ENCODE results near the gene MYMK. TPM values are rescaled to one million over a fixed set of nuclear protein-coding genes. Genes with fewer than 3 reads are reported as not detected.

Gene MYMK
- total RNA-seq, 1 donor from 2014 or later, result not detected

DNA sequence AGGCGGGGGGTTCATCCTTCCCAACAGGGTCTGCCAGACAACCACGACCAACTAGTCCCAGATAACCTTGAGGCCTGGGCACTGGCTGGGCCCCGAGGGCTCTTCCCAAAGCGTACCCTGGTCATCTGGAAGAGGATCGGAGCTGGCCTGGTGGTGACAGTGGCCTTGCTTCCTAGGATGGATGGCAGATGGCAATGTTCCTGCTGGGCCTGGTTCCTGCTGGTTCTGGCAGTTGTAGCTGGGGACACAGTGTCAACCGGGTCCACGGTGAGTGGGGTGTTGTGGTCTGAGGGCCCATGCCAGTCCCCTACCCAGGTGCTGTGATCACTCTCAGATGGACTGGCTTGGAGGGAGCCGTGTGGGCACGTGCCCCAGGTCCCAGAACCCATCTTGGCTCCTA is 11.8 kb upstream of the MYMK start:
- Histone ChIP-seq H3K36me3 (no peaks in the 10 kb centered on the region), H3K4me1 (peaks cover 53% of the 10 kb centered on the region), H3K27me3 (ENCODE audit: low read depth) (peaks cover 14% of the 10 kb centered on the region), H3K9me3 (no peaks in the 10 kb centered on the region), H3K4me3 (peak overlapping the region; percentile 59), H3K27ac (no peak overlapping the region)
- TF ChIP-seq, protein P1, sequence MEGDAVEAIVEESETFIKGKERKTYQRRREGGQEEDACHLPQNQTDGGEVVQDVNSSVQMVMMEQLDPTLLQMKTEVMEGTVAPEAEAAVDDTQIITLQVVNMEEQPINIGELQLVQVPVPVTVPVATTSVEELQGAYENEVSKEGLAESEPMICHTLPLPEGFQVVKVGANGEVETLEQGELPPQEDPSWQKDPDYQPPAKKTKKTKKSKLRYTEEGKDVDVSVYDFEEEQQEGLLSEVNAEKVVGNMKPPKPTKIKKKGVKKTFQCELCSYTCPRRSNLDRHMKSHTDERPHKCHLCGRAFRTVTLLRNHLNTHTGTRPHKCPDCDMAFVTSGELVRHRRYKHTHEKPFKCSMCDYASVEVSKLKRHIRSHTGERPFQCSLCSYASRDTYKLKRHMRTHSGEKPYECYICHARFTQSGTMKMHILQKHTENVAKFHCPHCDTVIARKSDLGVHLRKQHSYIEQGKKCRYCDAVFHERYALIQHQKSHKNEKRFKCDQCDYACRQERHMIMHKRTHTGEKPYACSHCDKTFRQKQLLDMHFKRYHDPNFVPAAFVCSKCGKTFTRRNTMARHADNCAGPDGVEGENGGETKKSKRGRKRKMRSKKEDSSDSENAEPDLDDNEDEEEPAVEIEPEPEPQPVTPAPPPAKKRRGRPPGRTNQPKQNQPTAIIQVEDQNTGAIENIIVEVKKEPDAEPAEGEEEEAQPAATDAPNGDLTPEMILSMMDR (IDR thresholded peaks at IDR 0.05), result no peak
- ATAC-seq (no peak), DNase-seq (no peak)
- intact Hi-C loops (cut with DNase I), result no loop called here

DNA sequence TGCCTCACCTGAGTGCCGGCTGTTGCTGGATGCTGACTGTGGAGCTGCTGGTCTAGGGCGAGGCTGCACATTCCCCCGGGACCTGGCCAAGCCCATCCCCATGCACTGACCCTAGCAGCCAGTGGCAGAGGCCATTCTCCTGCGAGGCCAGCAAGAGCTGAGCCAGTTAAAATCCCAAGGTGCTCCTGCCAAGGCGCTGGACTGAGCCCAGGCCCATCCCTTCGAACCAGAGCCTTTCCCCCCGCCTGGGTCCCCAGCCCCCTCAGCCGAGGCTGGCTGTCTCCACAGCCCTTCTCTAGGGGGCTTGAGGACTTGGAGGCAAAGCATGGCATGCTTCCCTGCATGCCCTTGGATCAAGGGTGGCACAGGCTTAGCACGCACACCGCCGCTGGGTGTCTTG is 11.3 kb upstream of the MYMK start:
- Histone ChIP-seq H3K4me3 (peak overlapping the region; percentile 59), H3K9me3 (no peaks in the 10 kb centered on the region), H3K27ac (no peak overlapping the region), H3K36me3 (no peaks in the 10 kb centered on the region), H3K4me1 (peaks cover 53% of the 10 kb centered on the region), H3K27me3 (ENCODE audit: low read depth) (peaks cover 15% of the 10 kb centered on the region)
- no peak for ATAC-seq
- intact Hi-C loops (cut with DNase I), result no loop called here
- TF ChIP-seq, protein P1 (IDR thresholded peaks at IDR 0.05), result no peak
- DNase-seq, result no peak

DNA sequence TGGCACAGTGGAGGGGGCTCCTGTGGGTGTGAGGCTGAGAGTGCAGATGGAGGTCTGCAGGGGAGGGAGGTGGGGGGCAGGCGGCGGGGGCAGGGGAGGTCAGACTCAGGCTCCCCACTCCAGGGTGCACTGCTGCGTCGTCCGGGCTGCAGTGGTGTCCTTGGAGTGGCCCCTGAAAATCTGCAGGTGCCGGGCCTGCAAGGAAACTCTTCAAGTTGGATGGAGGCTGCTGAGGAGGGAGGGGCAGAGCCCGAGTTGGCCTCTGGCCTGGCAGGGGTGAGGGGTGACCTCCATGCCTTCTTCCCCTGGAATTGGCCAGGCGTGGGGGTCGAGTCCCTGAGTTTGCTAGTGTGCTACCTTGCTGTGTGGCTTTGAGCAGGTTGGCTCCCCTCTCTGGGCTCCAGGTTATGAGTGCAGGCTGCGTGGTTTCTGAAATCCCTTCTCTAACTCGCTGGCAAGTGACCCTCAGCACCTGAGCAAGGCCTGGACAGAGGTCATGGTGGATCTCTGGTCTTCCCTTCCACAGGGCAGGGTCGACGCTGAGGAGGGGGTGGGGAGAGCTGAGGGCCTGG is 10.6 kb upstream of the MYMK start:
- H3K27me3 ChIP-seq (ENCODE audit: low read depth), result peaks cover 21% of the 10 kb centered on the region
- peaks cover 48% of the 10 kb centered on the region for H3K4me1 ChIP-seq
- peak overlapping the region; percentile 71 for H3K27ac ChIP-seq

DNA sequence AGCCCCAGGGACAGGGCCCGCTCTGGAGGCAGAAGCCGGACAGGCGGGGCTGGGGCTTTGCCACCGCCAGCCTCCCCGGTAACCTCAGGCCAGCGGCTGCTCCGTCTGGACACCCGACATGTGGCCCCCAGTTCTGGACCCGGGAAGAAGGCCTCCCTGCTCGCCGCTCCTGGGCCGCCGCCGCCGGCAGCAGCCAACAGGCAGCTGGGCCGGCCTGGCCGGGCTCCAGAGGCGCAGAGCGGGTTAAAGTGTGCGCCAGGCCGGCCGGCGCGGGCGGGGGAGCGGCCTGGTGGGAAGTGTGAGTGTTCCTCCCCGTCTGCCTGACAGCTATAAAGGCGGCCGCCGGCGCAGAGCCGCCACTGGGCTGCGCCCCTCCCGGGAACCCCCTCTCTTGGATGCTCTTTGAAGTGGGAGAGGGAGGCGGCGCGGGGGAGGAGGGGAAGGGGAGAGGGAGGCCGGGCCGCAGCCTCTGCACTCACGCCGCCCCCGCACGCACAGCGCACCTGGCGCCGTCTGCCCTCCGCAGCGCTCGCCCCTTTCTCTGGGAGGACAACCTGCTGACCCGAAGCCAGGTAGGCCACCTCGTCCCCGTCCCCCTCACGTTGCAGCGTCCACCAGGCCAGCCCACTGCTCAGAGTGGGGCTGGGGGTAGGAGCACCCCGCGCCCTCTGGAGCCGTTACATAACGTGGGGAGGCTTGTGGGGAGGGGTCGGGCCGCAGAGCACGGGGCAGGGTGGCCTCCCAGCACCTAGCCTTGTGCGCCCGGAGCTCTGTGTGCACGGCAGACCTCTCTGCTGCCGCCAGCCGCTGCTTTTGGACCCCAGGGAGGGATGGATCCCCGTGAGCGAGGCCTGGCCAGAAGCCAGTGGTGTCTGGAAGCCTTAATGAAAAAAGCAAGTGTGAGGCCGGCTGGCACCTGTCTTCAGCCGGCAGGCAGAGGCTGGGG is 9.9 kb upstream of the MYMK start, which contains the start of gene ADAMTSL2:
Gene ADAMTSL2 (plus strand): TSS at position 359 of the 946 bp plus-strand sequence. CDS start 2,009 bp downstream, outside the sequence.
- intact Hi-C loops (cut with DNase I), result no loop called here
- no peaks in the 10 kb centered on the region for H3K36me3 ChIP-seq
- TF ChIP-seq, protein P1 (IDR thresholded peaks at IDR 0.05), result no peak
- peaks cover 28% of the 10 kb centered on the region for H3K27me3 ChIP-seq (ENCODE audit: low read depth)
- DNase-seq (no peak), ATAC-seq (peak; percentile 67 to 69)
- no peaks in the 10 kb centered on the region for H3K9me3 ChIP-seq
- peak within 1 kb of the TSS; percentile 71 for H3K27ac ChIP-seq
- H3K4me3 ChIP-seq, result peak within 1 kb of the TSS; percentile 59
- peaks cover 40% of the 10 kb centered on the region for H3K4me1 ChIP-seq

More for the DNA sequence above, 10.6 kb upstream of the MYMK start:
- H3K4me3 ChIP-seq, result peak overlapping the region; percentile 59
- no peaks in the 10 kb centered on the region for H3K36me3 ChIP-seq
- TF ChIP-seq, protein P1 (IDR thresholded peaks at IDR 0.05), result no peak
- H3K9me3 ChIP-seq, result no peaks in the 10 kb centered on the region
- ATAC-seq (no peak), DNase-seq (no peak)
- intact Hi-C loops (cut with DNase I), result no loop called here

DNA sequence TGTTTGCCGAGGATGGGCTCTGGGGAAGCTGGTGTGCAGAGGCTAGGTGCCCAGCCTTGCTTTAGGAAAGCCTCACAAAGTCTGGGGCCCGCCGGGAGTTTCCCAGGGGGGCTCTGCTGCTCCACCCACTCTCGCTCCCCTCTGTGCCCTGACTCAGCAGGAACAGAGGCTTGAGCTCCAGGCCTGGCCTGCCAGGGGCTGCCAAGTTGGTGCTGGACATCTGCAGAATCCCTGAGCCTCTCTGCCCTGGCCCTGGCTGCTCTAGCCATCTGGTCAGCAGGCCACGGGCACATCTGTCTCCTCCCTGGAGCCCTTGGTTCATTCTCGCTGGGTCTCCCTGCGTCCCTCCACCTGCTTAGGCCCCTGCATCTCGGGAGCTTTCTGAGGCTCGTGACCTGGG is 9.1 kb upstream of the MYMK start:
- peak overlapping the region; percentile 59 for H3K4me3 ChIP-seq
- no peak for ATAC-seq
- H3K27me3 ChIP-seq (ENCODE audit: low read depth), result peaks cover 30% of the 10 kb centered on the region
- H3K4me1 ChIP-seq, result peaks cover 34% of the 10 kb centered on the region
- DNase-seq, result no peak
- H3K36me3 ChIP-seq, result no peaks in the 10 kb centered on the region
- TF ChIP-seq, protein P1 (IDR thresholded peaks at IDR 0.05), result no peak
- no peaks in the 10 kb centered on the region for H3K9me3 ChIP-seq
- intact Hi-C loops (cut with DNase I), result no loop called here
- H3K27ac ChIP-seq, result peak overlapping the region; percentile 71

Measured in lower lobe of right lung (tissue), 2 donors.